Activated T-helper 1 cell treated with Interleukin-2 at 50 U/mL for 16 hours (primary cell): ENCODE data around the gene PSMB9.
"Not testable (repeated sequence)": the region's sequence is repeated elsewhere in the genome, so short reads cannot be mapped to it uniquely, and the experiment has no call there.

Experiments
- DNase-seq: peaks from one replicate; pipeline ENCODE4 v3.0.0-alpha.2; 2020; ENCODE audit warnings: low read depth

Gene PSMB9

GRCh38 chr6:32862725-32863124, 8.7 kb downstream of the PSMB9 start:
- DNase-seq = no peak

DNA sequence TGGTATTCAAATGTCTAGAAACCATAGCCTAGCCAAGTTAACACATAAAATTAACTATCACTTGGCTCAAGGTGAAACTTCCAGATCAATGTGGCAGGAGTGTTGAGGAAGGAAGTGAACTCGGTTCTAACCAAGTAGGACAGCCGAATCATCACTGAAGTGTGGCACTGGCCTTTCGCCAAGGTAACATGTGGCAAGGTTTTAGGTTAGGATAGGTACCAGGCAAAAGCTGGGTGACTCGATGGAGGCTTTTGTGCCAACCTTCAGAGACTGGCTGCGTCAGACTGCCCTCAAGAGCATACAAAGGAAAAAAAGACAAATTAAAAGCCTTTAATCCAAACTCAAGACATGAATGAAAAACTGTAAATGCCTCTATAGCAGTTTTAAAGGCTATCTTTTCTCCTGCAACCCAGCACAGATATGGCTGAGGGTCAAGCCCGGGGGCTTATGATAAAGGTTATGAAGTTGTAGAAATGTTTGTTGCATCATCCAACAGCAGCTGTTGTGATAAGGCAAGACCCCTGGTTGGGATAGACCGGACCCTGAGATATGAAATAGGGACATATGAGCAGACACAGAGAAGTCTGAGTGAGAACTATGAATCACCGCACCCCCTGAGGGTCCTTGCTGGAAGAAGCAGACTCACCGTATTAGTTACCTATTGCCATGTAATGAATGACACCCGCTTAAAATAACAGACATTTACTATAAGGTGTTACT, 11.9 kb downstream of the PSMB9 start:
- no peak for DNase-seq

DNA sequence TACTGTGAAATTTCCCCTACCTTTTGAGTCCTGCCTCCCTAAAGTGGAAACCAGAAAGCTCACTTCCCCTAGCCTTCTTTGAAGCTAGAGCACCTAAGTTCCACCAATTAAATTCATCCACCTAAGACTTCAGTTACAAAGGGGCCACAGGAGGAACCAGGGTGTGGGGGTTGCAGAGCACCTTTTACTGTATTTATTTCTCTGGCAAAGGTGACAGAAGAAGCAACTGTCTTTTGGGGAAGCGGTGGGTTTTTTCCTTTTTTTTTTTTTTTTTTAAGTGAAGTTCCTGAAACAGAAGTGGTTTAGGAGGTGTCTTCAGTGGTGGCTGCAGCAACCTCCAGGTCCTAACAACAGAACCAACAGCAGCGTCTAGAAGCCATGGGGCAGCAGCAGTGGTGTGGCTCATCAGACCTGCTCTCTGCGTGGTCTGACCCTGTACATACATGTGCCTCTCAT, 13.1 kb downstream of the PSMB9 start:
- no peak for DNase-seq

- DNase-seq = no peak
Observed at GRCh38 chr6:32867554-32868256, 13.7 kb downstream of the PSMB9 start.

DNA sequence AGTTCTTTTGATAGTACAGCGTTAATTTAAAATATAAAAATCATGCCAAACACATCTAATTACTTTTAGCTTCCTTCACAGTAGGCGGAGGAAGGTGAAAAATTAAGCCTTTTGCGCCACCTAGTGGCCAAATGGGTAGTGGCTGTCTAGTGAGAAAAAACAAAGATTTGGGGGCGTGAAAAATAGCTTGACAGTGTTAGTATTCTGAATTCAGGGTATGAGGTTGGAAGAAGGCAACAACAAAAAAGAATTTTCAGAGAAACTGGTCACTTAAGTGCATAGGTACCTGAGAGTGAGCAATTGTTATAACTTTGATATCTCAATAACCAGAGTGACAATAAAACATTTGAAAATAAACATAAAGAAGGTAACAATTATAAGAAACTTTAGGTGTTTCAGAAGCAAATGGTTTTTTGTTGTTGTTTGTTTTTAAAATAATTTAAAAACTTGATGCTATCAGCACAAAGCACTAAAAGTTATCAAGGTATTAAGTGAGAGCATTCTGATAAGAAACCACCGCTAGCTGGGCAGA, 14.3 kb downstream of the PSMB9 start:
- peak; percentile 74 for DNase-seq

DNA sequence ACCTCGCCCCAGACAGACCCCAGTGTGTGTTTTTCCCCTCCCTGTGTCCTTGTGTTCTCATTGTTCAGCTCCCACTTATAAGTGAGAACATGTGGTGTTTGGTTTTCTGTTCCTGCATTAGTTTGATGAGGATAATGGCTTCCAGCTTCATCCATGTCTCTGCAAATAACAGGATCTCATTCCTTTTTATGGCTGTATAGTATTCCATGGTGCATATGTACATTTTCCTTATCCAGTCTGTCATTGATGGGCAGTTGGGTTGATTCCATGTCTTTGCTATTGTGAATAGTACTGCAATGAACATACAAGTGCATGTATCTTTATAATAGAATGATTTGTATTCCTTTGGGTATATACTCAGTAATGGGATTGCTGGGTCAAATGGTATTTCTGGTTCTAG, 20.0 kb downstream of the PSMB9 start:
- not testable (repeated sequence) for DNase-seq

- no peak for DNase-seq
Observed at GRCh38 chr6:32876603-32877002, 22.6 kb downstream of the PSMB9 start.

DNA sequence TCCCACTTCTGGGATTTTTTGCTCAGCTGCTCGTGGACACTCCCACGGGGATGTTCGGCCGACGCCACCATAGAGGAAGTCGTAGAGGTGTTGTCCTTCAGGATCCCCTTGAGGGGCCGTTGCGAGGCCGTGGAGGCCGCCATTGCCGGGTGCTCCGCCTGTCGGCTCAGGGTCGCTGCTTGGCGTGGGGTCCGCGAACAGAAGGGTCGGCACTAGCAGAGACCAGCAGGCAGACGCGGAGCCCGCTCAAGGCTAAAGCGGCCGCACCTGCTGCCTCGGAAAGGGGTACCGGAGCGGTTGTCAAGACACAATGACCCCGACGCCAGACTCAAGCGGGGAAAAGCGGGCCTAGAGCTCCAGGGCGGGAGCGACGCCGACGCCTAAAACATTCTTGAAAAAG, 25.7 kb downstream of the PSMB9 start:
- DNase-seq = no peak

GRCh38 chr6:32880962-32881361, 27.0 kb downstream of the PSMB9 start:
- not testable (repeated sequence) for DNase-seq

DNA sequence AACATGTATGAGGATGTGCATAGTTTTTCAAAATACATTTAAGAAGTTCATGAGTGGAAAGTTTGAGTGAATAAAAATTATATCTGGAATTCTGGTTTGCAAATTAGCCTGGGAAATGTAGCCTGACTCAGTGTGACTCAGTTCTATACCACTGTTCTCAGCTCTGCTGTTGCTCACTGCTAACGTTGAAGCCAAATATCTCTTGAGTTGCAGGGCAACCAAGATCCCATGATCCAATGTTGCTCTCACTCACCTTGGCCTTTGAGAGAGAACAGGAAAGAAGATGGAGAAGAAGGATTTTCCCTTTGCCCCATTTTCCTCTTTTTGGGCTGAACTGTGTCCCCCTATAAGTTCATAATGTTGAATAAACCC, 28.9 kb downstream of the PSMB9 start:
- no peak for DNase-seq

- DNase-seq = no peak
Observed at GRCh38 chr6:32883789-32884188, 29.8 kb downstream of the PSMB9 start.

- no peak for DNase-seq
Observed at GRCh38 chr6:32885698-32886286, 31.8 kb downstream of the PSMB9 start.

GRCh38 chr6:32886681-32887383, 32.8 kb downstream of the PSMB9 start:
- DNase-seq = no peak

GRCh38 chr6:32887616-32888015, 33.6 kb downstream of the PSMB9 start:
- no peak for DNase-seq

DNA sequence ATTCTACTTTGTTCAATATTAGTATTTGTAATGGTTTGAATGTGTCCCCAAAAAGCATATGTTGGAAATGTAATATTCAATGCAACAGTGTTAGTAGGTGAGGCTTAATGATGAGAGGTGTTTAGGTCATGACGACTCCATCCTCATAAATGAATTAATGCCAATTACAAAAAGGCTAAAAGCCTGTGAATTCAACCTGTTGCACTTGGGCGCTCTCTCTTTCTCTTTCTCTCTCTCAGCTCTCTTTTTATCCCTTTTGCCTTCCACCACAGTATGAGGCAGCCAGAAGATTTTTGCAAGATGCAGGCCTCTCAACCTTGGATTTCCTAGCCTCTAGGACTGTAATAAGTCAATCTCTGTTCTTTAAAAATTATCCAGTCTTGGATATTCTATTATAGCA, 34.6 kb downstream of the PSMB9 start:
- no peak for DNase-seq

DNA sequence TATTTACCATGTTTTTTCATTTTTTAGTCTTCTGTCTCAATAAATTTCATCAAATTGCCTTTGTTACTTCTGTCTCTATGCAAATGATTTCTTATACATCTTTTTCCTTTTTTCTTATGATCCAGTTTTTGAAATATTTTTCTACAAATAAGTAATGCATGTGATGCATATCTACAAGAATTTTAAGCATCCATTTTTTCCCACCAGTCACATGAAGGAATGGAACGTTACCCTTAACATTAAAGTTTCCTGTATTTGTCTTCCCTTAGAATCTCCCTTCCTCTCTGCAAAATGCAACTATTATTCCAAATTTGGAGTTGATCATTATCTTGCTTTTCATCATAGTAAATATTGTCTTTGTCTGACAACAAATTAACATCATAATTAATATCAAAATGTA, 35.5 kb downstream of the PSMB9 start:
- no peak for DNase-seq

GRCh38 chr6:32890831-32891230, 36.8 kb downstream of the PSMB9 start:
- DNase-seq = no peak

GRCh38 chr6:32894085-32895005, 40.4 kb downstream of the PSMB9 start:
- DNase-seq = peak; percentile 90

- no peak for DNase-seq
Observed at GRCh38 chr6:32895006-32895345, 41.0 kb downstream of the PSMB9 start.

DNA sequence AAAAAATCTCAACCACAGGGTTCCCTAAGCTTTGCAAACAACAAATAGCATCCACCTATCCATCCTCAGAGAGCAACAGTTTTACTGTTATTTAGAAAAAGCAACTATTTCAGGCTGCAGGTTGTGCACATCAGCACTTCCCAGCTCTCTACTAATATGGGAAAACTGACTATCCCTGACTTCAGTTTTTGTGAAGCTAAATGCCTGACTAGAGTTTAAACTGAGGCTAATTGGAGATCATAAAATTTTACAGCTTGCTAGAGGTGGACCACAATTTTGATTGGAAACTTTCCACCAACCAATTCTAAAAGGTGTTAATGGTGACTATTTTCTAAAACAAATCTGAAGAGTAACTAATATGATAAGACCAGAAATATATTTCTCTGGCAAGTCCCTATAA, 50.0 kb downstream of the PSMB9 start:
- DNase-seq = no peak

DNA sequence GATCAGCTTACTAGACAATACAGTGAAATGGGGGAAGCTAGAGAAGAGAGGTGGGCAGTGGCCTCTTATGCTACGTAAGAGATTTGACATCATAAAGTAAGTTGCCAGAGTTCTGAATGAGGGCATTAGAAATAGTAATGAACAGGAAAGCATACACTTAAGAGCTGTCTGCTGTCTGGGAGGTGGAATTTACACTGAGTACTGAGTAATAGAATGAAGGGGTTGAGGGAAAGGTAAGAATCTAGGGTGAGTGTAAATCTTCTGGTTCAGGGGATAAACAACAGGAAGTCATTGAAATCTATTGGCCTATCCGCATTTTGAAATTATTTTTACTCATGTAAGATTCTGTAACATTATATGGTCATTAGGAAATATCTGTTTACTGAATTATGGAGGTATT, 51.1 kb downstream of the PSMB9 start:
- no peak for DNase-seq

DNA sequence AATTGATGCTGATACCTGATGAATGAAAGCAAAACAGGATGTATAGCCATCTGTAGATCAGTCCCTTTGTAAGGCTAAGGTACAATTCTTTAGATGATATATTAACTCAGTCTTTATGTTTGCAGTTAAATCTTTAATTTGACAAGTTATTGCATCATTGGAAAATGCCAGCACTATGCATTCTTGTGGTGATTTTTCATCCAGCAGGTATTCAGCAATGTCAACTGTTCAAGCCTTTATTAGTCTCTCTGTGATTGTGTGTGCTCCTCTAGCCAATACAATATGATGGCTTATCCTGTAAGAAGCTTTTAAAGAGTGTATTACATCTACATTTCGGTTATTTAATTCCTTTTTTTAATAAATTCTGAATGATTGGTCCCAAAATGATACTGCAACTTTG, 52.5 kb downstream of the PSMB9 start:
- DNase-seq = no peak
